Kidney (tissue), 14 donors: Measurements from ENCODE around the gene SCD. TPM values are rescaled to one million over a fixed set of nuclear protein-coding genes. Genes with fewer than 3 reads are reported as not detected.

Experiments
- DNase-seq, 5 donors: peaks; one replicate each; pipeline ENCODE4 v3.0.0-alpha.2; 2013 to 2020
- FAIRE-seq: peaks from 2 replicates; lab custom pipeline; 2012; peaks lifted over from hg19 to GRCh38; lab: Jason Lieb, UNC
- H3K27ac ChIP-seq, 2 donors: one replicate each; pipeline ENCODE4 v1.7.0; 2013; ENCODE audit warnings: low read depth in 2 of 2, low read length in 2 of 2, inconsistent platforms in 1 of 2
- H3K27me3 ChIP-seq: one replicate; pipeline ENCODE4 v1.7.1; 2013; ENCODE audit warnings: low read length, inconsistent platforms; ENCODE audit not compliant: control insufficient read depth, insufficient read depth
- H3K36me3 ChIP-seq, 3 donors: one replicate each; pipeline versions ENCODE4 v1.7.0 to v1.7.1; 2013; ENCODE audit warnings: low read length in 3 of 3, control low read depth in 1 of 3, inconsistent platforms in 1 of 3; ENCODE audit not compliant: insufficient read depth in 3 of 3, control insufficient read depth in 2 of 3
- H3K4me1 ChIP-seq, 3 donors: one replicate each; pipeline versions ENCODE4 v1.7.0 to v1.7.1; 2013; ENCODE audit warnings: low read length in 3 of 3, inconsistent platforms in 1 of 3, low read depth in 1 of 3; ENCODE audit not compliant: control insufficient read depth in 2 of 3, insufficient read depth in 2 of 3
- H3K4me3 ChIP-seq, 3 donors: one replicate each; pipeline versions ENCODE4 v1.7.0 to v1.8.1; 2013; ENCODE audit warnings: low read length in 3 of 3, control low read depth in 1 of 3, inconsistent platforms in 1 of 3
- H3K9ac ChIP-seq, 3 donors: one replicate each; pipeline versions ENCODE4 v1.7.0 to v1.7.1; 2013; ENCODE audit warnings: low read length in 3 of 3, control low read depth in 1 of 3, inconsistent platforms in 1 of 3
- H3K9me3 ChIP-seq, 3 donors: one replicate each; pipeline versions ENCODE4 v1.7.0 to v1.7.1; 2013; ENCODE audit warnings: low read length in 3 of 3, control low read depth in 1 of 3, inconsistent platforms in 1 of 3; ENCODE audit not compliant: control insufficient read depth in 2 of 3, insufficient read depth in 1 of 3
- CTCF ChIP-seq: IDR thresholded peaks from 3 replicates; pipeline ENCODE4 v1.5.1; 2012; ENCODE audit warnings: mild to moderate bottlenecking, moderate library complexity, borderline replicate concordance; ENCODE audit not compliant: insufficient read depth; ENCODE audit errors: extremely low read depth
- intact Hi-C: fragments of 100-400 bp; cut with DNase I; formaldehyde crosslinking; loops from one replicate; pipeline ENCODE4 v1.11.1; 2022
- polyA plus RNA-seq: library from polyadenylated mRNA; stranded (reverse); fragments of 350-450 nt; fragmentation: Illumina TruSeq; extraction: RNeasy Lipid Tissue Mini Kit (QIAGEN cat#74804); gene quantifications from one replicate; pipeline ENCODE4 v1.2.3, GENCODE V29; 2014; ENCODE audit warnings: low read depth, low replicate concordance; ENCODE audit not compliant: insufficient read depth
- total RNA-seq: library from RNA; stranded (reverse); fragmentation: NEBNext Ultra II Directional; extraction: Animal tissue kit (Norgen Biotek cat#: 25700); gene quantifications from one replicate; pipeline ENCODE4 v1.2.1, GENCODE V29; 2021
- donor health status: control.
- donor health status: control.
- donor health status: control.
- donor health status: control.
- donor health status: control.
- donor health status: DM: yes; HTN: yes; CAD: no.
- donor health status: Normal renal cell carcinoma (clear cell type).

Gene SCD
- total and polyA plus RNA-seq, 2 donors from 2014 or later, result 8.7 to 10.7 TPM

- H3K4me3 ChIP-seq, result no peak overlapping the region
- FAIRE-seq (no peak), DNase-seq (no peak)
- no peak for TF ChIP-seq CTCF
- H3K27me3 ChIP-seq, result no peaks in the 10 kb centered on the region
- no peaks in the 10 kb centered on the region for H3K9me3 ChIP-seq
- peaks cover 0 to 2% (median 0%) of the 10 kb centered on the region in 3 donors for H3K4me1 ChIP-seq
- H3K36me3 ChIP-seq, result peaks cover 0 to 4% (median 2%) of the 10 kb centered on the region in 3 donors
- H3K27ac ChIP-seq, result no peak overlapping the region
- intact Hi-C loops, result no loop called here
- no peak overlapping the region for H3K9ac ChIP-seq
Measured at GRCh38 chr10:100355086-100355485, 8.1 kb downstream of the SCD start.

GRCh38 chr10:100356067-100357017 lies 9.3 kb downstream of the SCD start:
- DNase-seq (no peak), FAIRE-seq (no peak)
- no peaks in the 10 kb centered on the region for H3K27me3 ChIP-seq
- intact Hi-C loops, result no loop called here
- H3K4me1 ChIP-seq, result peaks cover 0 to 4% (median 0%) of the 10 kb centered on the region in 3 donors
- H3K36me3 ChIP-seq, result peaks cover 0 to 4% (median 2%) of the 10 kb centered on the region in 3 donors
- no peak overlapping the region for H3K9ac ChIP-seq
- H3K4me3 ChIP-seq, result no peak overlapping the region
- no peaks in the 10 kb centered on the region for H3K9me3 ChIP-seq
- no peak for TF ChIP-seq CTCF
- H3K27ac ChIP-seq, result no peak overlapping the region

- Histone ChIP-seq H3K4me3 (no peak overlapping the region), H3K4me1 (peaks cover 0 to 4% (median 0%) of the 10 kb centered on the region in 3 donors), H3K27me3 (no peaks in the 10 kb centered on the region), H3K9me3 (no peaks in the 10 kb centered on the region), H3K27ac (no peak overlapping the region), H3K36me3 (peaks cover 0 to 4% (median 2%) of the 10 kb centered on the region in 3 donors), H3K9ac (no peak overlapping the region)
- DNase-seq, result no peak
- no peak for FAIRE-seq
- TF ChIP-seq CTCF, result no peak
- intact Hi-C loops, result no loop called here
Measured at GRCh38 chr10:100357059-100357858, 10.2 kb downstream of the SCD start.
